ENCODE measurements around the gene TSHZ2.

- no peak for TF ChIP-seq CTCF (IDR thresholded peaks at IDR 0.05 in 4 of 5, conservative IDR thresholded peaks at IDR 0.05 in 1 of 5)
- no peak for TF ChIP-seq POLR2A (IDR thresholded peaks at IDR 0.05)
Measured at GRCh38 chr20:53354314-53354713, 382.2 kb downstream of the TSHZ2 start.
